B cell (primary cell): ENCODE data around the gene TMEM222.
"Not testable (repeated sequence)": the region's sequence is repeated elsewhere in the genome, so short reads cannot be mapped to it uniquely, and the experiment has no call there.

ENCODE experiments used
- CTCF ChIP-seq: fragments of 200-600 bp; IDR thresholded peaks from one replicate; pipeline ENCODE4 v1.8.0; 2022; ENCODE audit warnings: antibody characterized with exemption, mild to moderate bottlenecking
- EZH2 ChIP-seq: IDR thresholded peaks from 2 replicates; pipeline ENCODE4 v1.6.1; 2012; ENCODE audit warnings: borderline replicate concordance, low read depth, mild to moderate bottlenecking, moderate library complexity, low read length; ENCODE audit not compliant: insufficient read depth, poor library complexity, severe bottlenecking

GRCh38 chr1:27384797-27385196 is 62.8 kb downstream of the TMEM222 start:
- TF ChIP-seq CTCF, EZH2: not testable (repeated sequence)
